OCI-LY3 (cell line): Measurements from ENCODE around the gene ZNF768.

Source experiments
- H2AFZ ChIP-seq: fragments of 200-600, 300-600 bp; shearing (Covaris generic); 2 replicates; pipeline ENCODE4 v1.6.0; 2014; ENCODE audit warnings: antibody characterized with exemption, low read depth, low read length
- H3K27ac ChIP-seq: fragments of 200-600, 300-600 bp; sonication (generic); 2 replicates; pipeline ENCODE4 v1.5.1; 2014; ENCODE audit warnings: mild to moderate bottlenecking, low read length, moderate library complexity, mixed read lengths
- H3K27me3 ChIP-seq: fragments of 200-600, 300-600 bp; sonication (generic); 2 replicates; pipeline ENCODE4 v1.6.1; 2014; ENCODE audit warnings: low read depth, low read length, mixed read lengths
- H3K36me3 ChIP-seq: fragments of 200-600, 300-600 bp; sonication (generic); replicated peaks from 2 replicates; pipeline ENCODE3; 2014; ENCODE audit warnings: low read depth, low read length, mixed read lengths
- H3K4me1 ChIP-seq: fragments of 300-600, 200-600 bp; sonication (generic); 2 replicates; pipeline ENCODE4 v1.6.1; 2014; ENCODE audit warnings: low read length, mixed read lengths
- H3K4me2 ChIP-seq: fragments of 200-600, 300-600 bp; sonication (generic); 2 replicates; pipeline ENCODE4 v1.6.1; 2014; ENCODE audit warnings: low read length, mixed read lengths
- H3K4me3 ChIP-seq: fragments of 300-600, 200-600 bp; sonication (generic); 2 replicates; pipeline ENCODE4 v1.5.1; 2014; ENCODE audit warnings: antibody characterized with exemption, mild to moderate bottlenecking, low read length, moderate library complexity
- H3K79me2 ChIP-seq: fragments of 300-600, 200-600 bp; shearing (Covaris generic); 2 replicates; pipeline ENCODE4 v1.6.1; 2014; ENCODE audit warnings: mild to moderate bottlenecking, low read length, mixed read lengths
- H3K9ac ChIP-seq: fragments of 300-600, 200-600 bp; shearing (Covaris generic); 2 replicates; pipeline ENCODE4 v1.6.0; 2014; ENCODE audit warnings: mild to moderate bottlenecking, low read length, moderate library complexity
- H3K9me3 ChIP-seq: fragments of 200-600, 300-600 bp; shearing (Covaris generic); 2 replicates; pipeline ENCODE4 v1.6.1; 2014; ENCODE audit warnings: low read length, mixed read lengths; ENCODE audit not compliant: insufficient read depth
- H4K20me1 ChIP-seq: fragments of 200-600, 300-600 bp; sonication (generic); 2 replicates; pipeline ENCODE4 v1.6.1; 2016; ENCODE audit warnings: low read length, mixed read lengths; ENCODE audit not compliant: insufficient read depth
- CTCF ChIP-seq: fragments of 200-600, 300-600 bp; sonication (generic); IDR thresholded peaks from 2 replicates; pipeline ENCODE4 v1.5.1; 2014; ENCODE audit warnings: antibody characterized with exemption, low read length, low read depth
- EZH2phosphoT487 ChIP-seq: fragments of 200-600 bp; shearing (Covaris generic); IDR thresholded peaks from 2 replicates; pipeline ENCODE4 v1.6.1; 2018; ENCODE audit warnings: antibody characterized with exemption, mixed run types, low read depth

ZNF768 gene

GRCh38 chr16:30511509-30511908 lies 14.9 kb downstream of the ZNF768 start:
- Histone ChIP-seq H3K4me3 (no peak overlapping the region), H3K36me3 (peaks cover 7% of the 10 kb centered on the region), H2AFZ (no peak overlapping the region), H4K20me1 (no peaks in the 10 kb centered on the region), H3K27me3 (no peaks in the 10 kb centered on the region), H3K4me2 (no peak overlapping the region), H3K27ac (no peak overlapping the region), H3K4me1 (peaks cover 4% of the 10 kb centered on the region; the same call in 1 of the 2 replicates), H3K79me2 (no peaks in the 10 kb centered on the region), H3K9ac (no peak overlapping the region), H3K9me3 (no peaks in the 10 kb centered on the region)
- TF ChIP-seq EZH2phosphoT487 (no peak), CTCF (no peak)

GRCh38 chr16:30510376-30510938 lies 15.9 kb downstream of the ZNF768 start:
- no peak for TF ChIP-seq CTCF
- TF ChIP-seq EZH2phosphoT487 = no peak
- H3K4me3 ChIP-seq = no peak overlapping the region
- H3K9me3 ChIP-seq = no peaks in the 10 kb centered on the region
- no peaks in the 10 kb centered on the region for H4K20me1 ChIP-seq
- no peaks in the 10 kb centered on the region for H3K27me3 ChIP-seq
- H2AFZ ChIP-seq = no peak overlapping the region
- no peak overlapping the region for H3K9ac ChIP-seq
- H3K27ac ChIP-seq = no peak overlapping the region
- no peaks in the 10 kb centered on the region for H3K79me2 ChIP-seq
- H3K4me2 ChIP-seq = no peak overlapping the region
- peaks cover 7% of the 10 kb centered on the region for H3K36me3 ChIP-seq
- peaks cover 4% of the 10 kb centered on the region; the same call in 1 of the 2 replicates for H3K4me1 ChIP-seq

GRCh38 chr16:30509081-30509765 lies 17.1 kb downstream of the ZNF768 start:
- Histone ChIP-seq H3K9me3 (no peaks in the 10 kb centered on the region), H3K4me1 (peaks cover 4% of the 10 kb centered on the region; the same call in 1 of the 2 replicates), H3K4me3 (no peak overlapping the region), H3K9ac (no peak overlapping the region), H3K36me3 (peaks cover 7% of the 10 kb centered on the region), H4K20me1 (no peaks in the 10 kb centered on the region), H3K4me2 (no peak overlapping the region), H3K79me2 (no peaks in the 10 kb centered on the region), H3K27me3 (no peaks in the 10 kb centered on the region), H3K27ac (no peak overlapping the region), H2AFZ (no peak overlapping the region)
- TF ChIP-seq CTCF (no peak), EZH2phosphoT487 (no peak)

- Histone ChIP-seq H3K79me2 (no peaks in the 10 kb centered on the region), H3K9ac (no peak overlapping the region), H4K20me1 (no peaks in the 10 kb centered on the region), H3K4me1 (no peaks in the 10 kb centered on the region), H3K36me3 (no peaks in the 10 kb centered on the region), H3K27me3 (no peaks in the 10 kb centered on the region), H3K27ac (no peak overlapping the region), H2AFZ (no peak overlapping the region), H3K4me3 (no peak overlapping the region), H3K9me3 (no peaks in the 10 kb centered on the region), H3K4me2 (no peak overlapping the region)
- TF ChIP-seq EZH2phosphoT487 (no peak), CTCF (no peak)
Observed at GRCh38 chr16:30503403-30504296, 22.7 kb downstream of the ZNF768 start.
